ENCODE results near the gene TMEM178B. TPM values are rescaled to one million over a fixed set of nuclear protein-coding genes. Genes with fewer than 3 reads are reported as not detected.

The TMEM178B gene
- total RNA-seq, 4 donors from 2014 or later = 0.15 to 1.2 (median 0.58) TPM

DNA sequence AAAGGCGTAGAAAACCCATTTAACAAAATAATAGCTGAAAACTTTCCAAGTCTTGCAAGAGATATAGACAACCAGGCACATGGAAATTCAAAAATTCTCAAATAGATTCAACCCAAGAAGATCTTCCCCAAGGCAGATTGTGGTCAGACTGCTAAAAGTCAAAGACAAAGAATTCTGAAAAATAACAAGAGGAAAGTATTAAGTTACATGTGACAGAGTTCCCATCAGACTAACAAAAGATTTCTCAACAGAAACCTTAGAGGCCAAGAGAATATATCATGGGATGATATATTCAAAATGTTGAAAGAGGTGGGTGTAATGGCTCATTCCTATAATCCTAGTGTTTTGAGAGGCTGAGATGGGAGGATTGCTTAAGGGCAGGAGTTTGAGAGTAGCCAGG is 59.8 kb downstream of the TMEM178B start:
- TF ChIP-seq POLR2A (IDR thresholded peaks at IDR 0.05) = no peak
- TF ChIP-seq, protein P1, sequence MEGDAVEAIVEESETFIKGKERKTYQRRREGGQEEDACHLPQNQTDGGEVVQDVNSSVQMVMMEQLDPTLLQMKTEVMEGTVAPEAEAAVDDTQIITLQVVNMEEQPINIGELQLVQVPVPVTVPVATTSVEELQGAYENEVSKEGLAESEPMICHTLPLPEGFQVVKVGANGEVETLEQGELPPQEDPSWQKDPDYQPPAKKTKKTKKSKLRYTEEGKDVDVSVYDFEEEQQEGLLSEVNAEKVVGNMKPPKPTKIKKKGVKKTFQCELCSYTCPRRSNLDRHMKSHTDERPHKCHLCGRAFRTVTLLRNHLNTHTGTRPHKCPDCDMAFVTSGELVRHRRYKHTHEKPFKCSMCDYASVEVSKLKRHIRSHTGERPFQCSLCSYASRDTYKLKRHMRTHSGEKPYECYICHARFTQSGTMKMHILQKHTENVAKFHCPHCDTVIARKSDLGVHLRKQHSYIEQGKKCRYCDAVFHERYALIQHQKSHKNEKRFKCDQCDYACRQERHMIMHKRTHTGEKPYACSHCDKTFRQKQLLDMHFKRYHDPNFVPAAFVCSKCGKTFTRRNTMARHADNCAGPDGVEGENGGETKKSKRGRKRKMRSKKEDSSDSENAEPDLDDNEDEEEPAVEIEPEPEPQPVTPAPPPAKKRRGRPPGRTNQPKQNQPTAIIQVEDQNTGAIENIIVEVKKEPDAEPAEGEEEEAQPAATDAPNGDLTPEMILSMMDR (IDR thresholded peaks at IDR 0.05) = no peak
- 90 to 98% methylated on average over 1 of the region's 1 CpG for WGBS, 2 donors
- no peak overlapping the region for H3K4me3 ChIP-seq (ENCODE audit: low read depth, poor library complexity, severe bottlenecking)

GRCh38 chr7:141142058-141142457 is 68.2 kb downstream of the TMEM178B start:
- TF ChIP-seq POLR2A (IDR thresholded peaks at IDR 0.05) = no peak
- TF ChIP-seq, protein P1 (IDR thresholded peaks at IDR 0.05) = no peak
- DNase-seq (ENCODE audit: low spot score in 2 of 2) = no peak
- intact Hi-C loops (cut with DNase I; ENCODE audit: low total_unique reads) = no loop called here
- H3K4me3 ChIP-seq (ENCODE audit: low read depth, poor library complexity, severe bottlenecking) = no peak overlapping the region
- WGBS, 2 donors = 92 to 94% methylated on average over 2 of the region's 2 CpGs

More for the DNA sequence above, 59.8 kb downstream of the TMEM178B start:
- intact Hi-C loops (cut with DNase I; ENCODE audit: low total_unique reads) = no loop called here
- DNase-seq (ENCODE audit: low spot score in 2 of 2) = no peak

DNA sequence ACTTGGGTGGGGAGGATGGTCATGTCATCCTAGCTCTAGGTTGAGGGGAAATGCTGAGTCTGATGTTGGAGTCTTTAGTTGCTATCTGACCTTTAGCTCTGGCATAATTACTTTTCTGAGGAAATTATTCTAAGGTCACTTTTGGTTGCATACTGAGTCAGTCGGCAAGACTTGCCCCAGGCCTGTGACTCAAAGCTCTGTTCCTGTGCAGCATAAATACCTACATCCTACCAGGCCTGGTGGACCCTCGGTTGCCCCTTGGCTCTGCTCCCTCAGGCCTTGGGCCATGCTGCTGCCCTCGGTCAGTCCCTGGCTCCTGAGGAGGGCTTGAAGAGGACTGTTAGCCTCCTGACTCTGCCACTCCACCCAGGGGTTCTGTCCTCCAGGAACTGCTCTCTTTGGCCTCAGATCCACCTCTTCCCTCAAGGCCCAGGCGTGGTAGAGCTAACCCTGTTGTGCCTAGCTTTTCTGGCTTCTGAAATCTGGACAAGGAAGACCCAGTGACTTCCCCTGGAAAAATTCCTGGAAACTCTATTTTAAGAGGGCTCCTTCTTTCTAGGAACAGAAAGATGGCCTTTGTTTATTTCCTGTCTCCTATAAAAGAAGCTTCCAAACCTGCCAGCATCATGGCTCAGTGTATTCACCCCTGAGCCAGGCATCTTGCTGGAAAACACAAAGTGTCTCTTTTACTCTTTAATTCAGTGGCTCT is 71.2 kb downstream of the TMEM178B start:
- no peak overlapping the region for H3K4me3 ChIP-seq (ENCODE audit: low read depth, poor library complexity, severe bottlenecking)
- intact Hi-C loops (cut with DNase I; ENCODE audit: low total_unique reads) = no loop called here
- 64 to 73% methylated on average over 4 of the region's 4 CpGs for WGBS, 2 donors
- TF ChIP-seq, protein P1 (IDR thresholded peaks at IDR 0.05) = no peak
- TF ChIP-seq POLR2A (IDR thresholded peaks at IDR 0.05) = no peak
- no peak for DNase-seq (ENCODE audit: low spot score in 2 of 2)

DNA sequence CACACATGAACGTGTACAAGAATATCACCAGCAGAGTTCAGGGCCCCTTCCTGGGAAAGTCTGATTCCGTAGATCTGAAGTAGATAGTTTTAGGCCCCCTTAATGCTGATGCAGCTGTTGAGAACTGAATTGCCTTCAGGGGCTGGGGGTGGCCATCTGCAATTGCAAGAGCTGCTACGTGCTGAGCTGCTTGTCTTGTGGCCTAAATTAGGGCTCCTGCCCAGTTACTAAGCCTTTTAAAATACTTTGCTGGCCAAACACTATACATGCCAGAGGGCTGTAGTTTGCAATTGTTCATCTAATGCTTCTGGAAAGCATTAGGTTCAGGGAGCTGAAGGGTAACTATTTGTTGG is 71.7 kb downstream of the TMEM178B start:
- no peak overlapping the region for H3K4me3 ChIP-seq (ENCODE audit: low read depth, poor library complexity, severe bottlenecking)
- WGBS, 2 donors = 28 to 32% methylated on average over 3 of the region's 3 CpGs
- intact Hi-C loops (cut with DNase I; ENCODE audit: low total_unique reads) = no loop called here
- DNase-seq (ENCODE audit: low spot score in 2 of 2) = no peak
- TF ChIP-seq, protein P1 (IDR thresholded peaks at IDR 0.05) = no peak
- TF ChIP-seq POLR2A (IDR thresholded peaks at IDR 0.05) = no peak

DNA sequence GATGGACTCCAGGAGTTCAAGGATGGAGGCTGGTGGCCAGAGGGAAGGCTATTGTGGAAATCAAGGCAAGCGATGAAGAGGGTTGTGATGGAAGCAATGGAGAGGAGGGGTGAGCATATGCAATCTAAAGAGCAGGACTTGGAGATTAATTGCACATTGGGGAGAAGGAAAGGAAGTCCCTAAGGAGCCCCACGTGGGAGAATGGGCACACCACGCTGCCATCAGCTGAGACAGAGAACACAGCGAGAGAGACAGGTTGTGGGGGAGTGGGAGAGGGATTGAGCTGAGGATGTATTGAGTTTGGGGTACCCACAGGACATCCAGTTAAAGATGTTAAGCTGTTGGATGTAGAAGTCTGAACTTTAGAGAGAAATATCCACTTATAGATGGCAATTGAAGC is 73.6 kb downstream of the TMEM178B start:
- H3K4me3 ChIP-seq (ENCODE audit: low read depth, poor library complexity, severe bottlenecking) = no peak overlapping the region
- no peak for DNase-seq (ENCODE audit: low spot score in 2 of 2)
- TF ChIP-seq POLR2A (IDR thresholded peaks at IDR 0.05) = no peak
- TF ChIP-seq, protein P1 (IDR thresholded peaks at IDR 0.05) = no peak
- intact Hi-C loops (cut with DNase I; ENCODE audit: low total_unique reads) = no loop called here
- WGBS, 2 donors = 82 to 88% methylated on average over 4 of the region's 4 CpGs

- no peak for DNase-seq (ENCODE audit: low spot score in 2 of 2)
- H3K4me3 ChIP-seq (ENCODE audit: low read depth, poor library complexity, severe bottlenecking) = no peak overlapping the region
- WGBS, 2 donors = 71 to 77% methylated on average over 2 of the region's 2 CpGs
- no peak for TF ChIP-seq POLR2A (IDR thresholded peaks at IDR 0.05)
- TF ChIP-seq, protein P1 (IDR thresholded peaks at IDR 0.05) = no peak
- intact Hi-C loops (cut with DNase I; ENCODE audit: low total_unique reads) = no loop called here
Measured at GRCh38 chr7:141150465-141150864, 76.6 kb downstream of the TMEM178B start.

Data from lower leg skin (tissue), 4 donors.